SK-N-SH treated with all-trans-retinoic acid at 6 μM for 48 hours (cell line): ENCODE measurements around the gene SESN2.
A peak's percentile ranks its signal among the peaks of the same experiment; 100 is the strongest.

ENCODE experiments used
- ATAC-seq: fragments of 200-7000 bp; cut with Tn5 transposase; 3 replicates; pipeline ENCODE4 v1.9.1; 2020; ENCODE audit warnings: mild to moderate bottlenecking, moderate library complexity
- BACH2 ChIP-seq: fragments of 250-450 bp; sonication (Bioruptor Pico); IDR thresholded peaks from 2 replicates; pipeline ENCODE4 v1.9.0; 2021; ENCODE audit warnings: mild to moderate bottlenecking, borderline replicate concordance
- CREB5 ChIP-seq: fragments of 250-450 bp; sonication (Bioruptor Pico); IDR thresholded peaks from 2 replicates; pipeline ENCODE4 v1.5.1; 2020; ENCODE audit warnings: low read depth, mild to moderate bottlenecking, moderate library complexity
- ESRRG ChIP-seq: fragments of 250-450 bp; sonication (Bioruptor Pico); IDR thresholded peaks from 2 replicates; pipeline ENCODE4 v1.6.1; 2021; ENCODE audit warnings: mild to moderate bottlenecking
- ISL1 ChIP-seq: fragments of 250-450 bp; sonication (Bioruptor Pico); IDR thresholded peaks from 2 replicates; pipeline ENCODE4 v2.1.2; 2022; ENCODE audit warnings: mild to moderate bottlenecking, moderate library complexity
- OSR1 ChIP-seq: fragments of 250-450 bp; sonication (Bioruptor Pico); IDR thresholded peaks from 2 replicates; pipeline ENCODE4 v1.8.0; 2022; ENCODE audit warnings: moderate library complexity, mild to moderate bottlenecking, inconsistent platforms
- PATZ1 ChIP-seq: fragments of 250-450 bp; sonication (Bioruptor Pico); IDR thresholded peaks from 2 replicates; pipeline ENCODE4 v1.8.0; 2020; ENCODE audit warnings: mild to moderate bottlenecking, moderate library complexity, borderline replicate concordance
- PPARA ChIP-seq: fragments of 250-450 bp; sonication (Bioruptor Pico); IDR thresholded peaks from 2 replicates; pipeline ENCODE4 v1.5.0; 2020; ENCODE audit warnings: mild to moderate bottlenecking, borderline replicate concordance
- RARB ChIP-seq: fragments of 250-450 bp; sonication (Bioruptor Pico); IDR thresholded peaks from 2 replicates; pipeline ENCODE4 v1.8.0; 2021; ENCODE audit warnings: mild to moderate bottlenecking, moderate library complexity
- SNAI2 ChIP-seq: fragments of 250-450 bp; sonication (Bioruptor Pico); IDR thresholded peaks from 2 replicates; pipeline ENCODE4 v1.5.0; 2020; ENCODE audit warnings: mild to moderate bottlenecking, moderate library complexity
- TCF4 ChIP-seq: fragments of 250-450 bp; sonication (Bioruptor Pico); IDR thresholded peaks from 2 replicates; pipeline ENCODE4 v1.8.0; 2021; ENCODE audit warnings: mild to moderate bottlenecking, moderate library complexity, borderline replicate concordance
- TOX ChIP-seq: fragments of 250-450 bp; sonication (Bioruptor Pico); IDR thresholded peaks from 2 replicates; pipeline ENCODE4 v1.8.0; 2021; ENCODE audit warnings: mild to moderate bottlenecking, moderate library complexity, borderline replicate concordance
- ZC3H10 ChIP-seq: fragments of 250-450 bp; sonication (Bioruptor Pico); IDR thresholded peaks from 2 replicates; pipeline ENCODE4 v1.5.1; 2021; ENCODE audit warnings: mild to moderate bottlenecking, moderate library complexity
- ZFP3 ChIP-seq: fragments of 250-450 bp; sonication (Bioruptor Pico); IDR thresholded peaks from 2 replicates; pipeline ENCODE4 v1.5.0; 2020; ENCODE audit warnings: mild to moderate bottlenecking, moderate library complexity
- ZNF70 ChIP-seq: fragments of 450-650 bp; formaldehyde crosslinking; IDR thresholded peaks from 2 replicates; pipeline ENCODE4 v1.5.0; 2020; ENCODE audit warnings: mild to moderate bottlenecking, moderate library complexity
- ZNF8 ChIP-seq: fragments of 450-650 bp; formaldehyde crosslinking; IDR thresholded peaks from 2 replicates; pipeline ENCODE4 v1.5.0; 2020; ENCODE audit warnings: mild to moderate bottlenecking, moderate library complexity
- TF ChIP-seq, protein P1 (sequence below): fragments of 250-450 bp; sonication (Bioruptor Pico); IDR thresholded peaks from 2 replicates; pipeline ENCODE4 v1.8.0; 2021; ENCODE audit warnings: low read depth, mild to moderate bottlenecking, moderate library complexity, borderline replicate concordance
- TF ChIP-seq, protein P2 (sequence below): fragments of 250-450 bp; sonication (Bioruptor Pico); IDR thresholded peaks from 2 replicates; pipeline ENCODE4 v1.5.0; 2020; ENCODE audit warnings: mild to moderate bottlenecking, moderate library complexity

The SESN2 gene

GRCh38 chr1:28257736-28258135 is 1.6 kb upstream of the SESN2 start (continued):
- no peak for TF ChIP-seq PATZ1 (CRISPR knock-in tag)
- TF ChIP-seq CREB5 (CRISPR knock-in tag): no peak
- TF ChIP-seq PPARA (CRISPR knock-in tag): no peak
- TF ChIP-seq, all 23 proteins: peak for 0

DNA sequence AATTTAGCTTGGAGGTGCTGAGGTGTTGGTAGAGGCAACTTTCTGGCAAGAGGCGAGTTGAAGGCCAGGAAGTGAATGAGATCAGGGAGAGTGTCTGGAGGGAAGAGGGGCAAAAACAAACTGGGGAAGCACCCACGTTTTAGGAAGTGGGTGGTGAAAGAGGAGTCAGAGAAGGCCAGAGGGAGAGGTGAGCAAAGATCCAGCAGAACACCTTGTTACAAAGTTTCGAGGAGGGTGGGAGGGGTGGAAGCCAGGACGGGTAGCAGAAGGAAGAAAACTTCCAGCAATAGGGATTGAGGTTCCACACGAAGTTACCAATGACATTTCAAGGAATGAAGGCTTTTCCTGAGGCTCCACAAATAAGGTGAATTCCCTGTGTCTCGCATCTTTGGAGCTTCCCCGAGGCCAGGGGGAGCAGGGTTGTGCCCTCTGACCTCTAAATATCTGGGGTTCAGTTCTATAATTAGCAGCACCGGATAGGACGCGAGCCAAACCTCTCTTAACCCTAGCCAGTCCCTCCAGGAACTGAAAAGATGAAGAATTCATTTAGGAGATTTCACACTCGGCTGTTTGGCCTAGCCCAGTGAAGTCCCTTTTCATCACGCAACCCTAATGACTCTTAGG is 578 bp upstream of the SESN2 start:
- ATAC-seq: no peak
- TF ChIP-seq ZC3H10 (CRISPR knock-in tag): no peak
- TF ChIP-seq, protein P1, sequence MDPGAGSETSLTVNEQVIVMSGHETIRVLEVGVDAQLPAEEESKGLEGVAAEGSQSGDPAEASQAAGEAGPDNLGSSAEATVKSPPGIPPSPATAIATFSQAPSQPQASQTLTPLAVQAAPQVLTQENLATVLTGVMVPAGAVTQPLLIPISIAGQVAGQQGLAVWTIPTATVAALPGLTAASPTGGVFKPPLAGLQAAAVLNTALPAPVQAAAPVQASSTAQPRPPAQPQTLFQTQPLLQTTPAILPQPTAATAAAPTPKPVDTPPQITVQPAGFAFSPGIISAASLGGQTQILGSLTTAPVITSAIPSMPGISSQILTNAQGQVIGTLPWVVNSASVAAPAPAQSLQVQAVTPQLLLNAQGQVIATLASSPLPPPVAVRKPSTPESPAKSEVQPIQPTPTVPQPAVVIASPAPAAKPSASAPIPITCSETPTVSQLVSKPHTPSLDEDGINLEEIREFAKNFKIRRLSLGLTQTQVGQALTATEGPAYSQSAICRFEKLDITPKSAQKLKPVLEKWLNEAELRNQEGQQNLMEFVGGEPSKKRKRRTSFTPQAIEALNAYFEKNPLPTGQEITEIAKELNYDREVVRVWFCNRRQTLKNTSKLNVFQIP (CRISPR knock-in tag): no peak
- no peak for TF ChIP-seq TOX (CRISPR knock-in tag)
- TF ChIP-seq OSR1 (CRISPR knock-in tag): no peak
- TF ChIP-seq, protein P2, sequence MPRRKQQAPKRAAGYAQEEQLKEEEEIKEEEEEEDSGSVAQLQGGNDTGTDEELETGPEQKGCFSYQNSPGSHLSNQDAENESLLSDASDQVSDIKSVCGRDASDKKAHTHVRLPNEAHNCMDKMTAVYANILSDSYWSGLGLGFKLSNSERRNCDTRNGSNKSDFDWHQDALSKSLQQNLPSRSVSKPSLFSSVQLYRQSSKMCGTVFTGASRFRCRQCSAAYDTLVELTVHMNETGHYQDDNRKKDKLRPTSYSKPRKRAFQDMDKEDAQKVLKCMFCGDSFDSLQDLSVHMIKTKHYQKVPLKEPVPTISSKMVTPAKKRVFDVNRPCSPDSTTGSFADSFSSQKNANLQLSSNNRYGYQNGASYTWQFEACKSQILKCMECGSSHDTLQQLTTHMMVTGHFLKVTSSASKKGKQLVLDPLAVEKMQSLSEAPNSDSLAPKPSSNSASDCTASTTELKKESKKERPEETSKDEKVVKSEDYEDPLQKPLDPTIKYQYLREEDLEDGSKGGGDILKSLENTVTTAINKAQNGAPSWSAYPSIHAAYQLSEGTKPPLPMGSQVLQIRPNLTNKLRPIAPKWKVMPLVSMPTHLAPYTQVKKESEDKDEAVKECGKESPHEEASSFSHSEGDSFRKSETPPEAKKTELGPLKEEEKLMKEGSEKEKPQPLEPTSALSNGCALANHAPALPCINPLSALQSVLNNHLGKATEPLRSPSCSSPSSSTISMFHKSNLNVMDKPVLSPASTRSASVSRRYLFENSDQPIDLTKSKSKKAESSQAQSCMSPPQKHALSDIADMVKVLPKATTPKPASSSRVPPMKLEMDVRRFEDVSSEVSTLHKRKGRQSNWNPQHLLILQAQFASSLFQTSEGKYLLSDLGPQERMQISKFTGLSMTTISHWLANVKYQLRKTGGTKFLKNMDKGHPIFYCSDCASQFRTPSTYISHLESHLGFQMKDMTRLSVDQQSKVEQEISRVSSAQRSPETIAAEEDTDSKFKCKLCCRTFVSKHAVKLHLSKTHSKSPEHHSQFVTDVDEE: no peak
- TF ChIP-seq BACH2 (CRISPR knock-in tag): no peak
- no peak for TF ChIP-seq SNAI2 (CRISPR knock-in tag)
- TF ChIP-seq PATZ1 (CRISPR knock-in tag): no peak
- TF ChIP-seq ZFP3 (CRISPR knock-in tag): no peak
- no peak for TF ChIP-seq PPARA (CRISPR knock-in tag)
- no peak for TF ChIP-seq ESRRG (CRISPR knock-in tag)
- no peak for TF ChIP-seq ISL1
- no peak for TF ChIP-seq ZNF70 (CRISPR knock-in tag)
- TF ChIP-seq TCF4: no peak
- no peak for TF ChIP-seq ZNF8
- no peak for TF ChIP-seq RARB (CRISPR knock-in tag)

- peak; percentile 89 for ATAC-seq
Observed at GRCh38 chr1:28259934-28260802, 850 bp downstream of the SESN2 start.

More at GRCh38 chr1:28259934-28260802, 850 bp downstream of the SESN2 start:
- no peak for TF ChIP-seq TCF4
- peak; percentile 58; the same call in 1 of the 2 replicates for TF ChIP-seq PATZ1 (CRISPR knock-in tag)
